RWPE2 (cell line): ENCODE results near the gene CADM2.

ENCODE experiments used
- ATAC-seq: fragments of 200-7000 bp; cut with Tn5 transposase; 3 replicates; pipeline ENCODE4 v1.9.1; 2021; ENCODE audit warnings: low read depth
- DNase-seq: peaks from one replicate; pipeline ENCODE4 v3.0.0-alpha.2; 2020; ENCODE audit warnings: low spot score
- H3K27ac ChIP-seq: fragments of 450-650 bp; 2 replicates; pipeline ENCODE4 v1.5.1; 2017; ENCODE audit warnings: mild to moderate bottlenecking; ENCODE audit not compliant: poor library complexity, severe bottlenecking
- H3K27me3 ChIP-seq: fragments of 250-450 bp; sonication (Bioruptor Pico); 2 replicates; pipeline ENCODE4 v1.5.1; 2021; ENCODE audit warnings: mild to moderate bottlenecking, moderate library complexity; ENCODE audit not compliant: insufficient read depth, poor library complexity, severe bottlenecking
- H3K36me3 ChIP-seq: fragments of 250-450 bp; sonication (Bioruptor Pico); 2 replicates; pipeline ENCODE4 v1.5.1; 2020; ENCODE audit warnings: low read depth, mild to moderate bottlenecking, moderate library complexity
- H3K4me1 ChIP-seq: fragments of 250-450 bp; sonication (Bioruptor Pico); 2 replicates; pipeline ENCODE4 v1.5.1; 2021; ENCODE audit warnings: mild to moderate bottlenecking, moderate library complexity; ENCODE audit not compliant: insufficient read depth, poor library complexity, severe bottlenecking
- H3K4me3 ChIP-seq: fragments of 250-450 bp; sonication (Bioruptor Pico); 2 replicates; pipeline ENCODE4 v1.5.1; 2021; ENCODE audit warnings: mild to moderate bottlenecking, moderate library complexity; ENCODE audit not compliant: severe bottlenecking
- H3K9me3 ChIP-seq: fragments of 250-450 bp; sonication (Bioruptor Pico); 2 replicates; pipeline ENCODE4 v1.5.1; 2021; ENCODE audit warnings: mild to moderate bottlenecking, moderate library complexity; ENCODE audit not compliant: severe bottlenecking
- TF ChIP-seq, protein P1 (sequence below): fragments of 450-650 bp; IDR thresholded peaks from one replicate; pipeline ENCODE4 v1.5.1; 2017; ENCODE audit warnings: mild to moderate bottlenecking, moderate library complexity; ENCODE audit not compliant: poor library complexity, severe bottlenecking

Gene CADM2

DNA sequence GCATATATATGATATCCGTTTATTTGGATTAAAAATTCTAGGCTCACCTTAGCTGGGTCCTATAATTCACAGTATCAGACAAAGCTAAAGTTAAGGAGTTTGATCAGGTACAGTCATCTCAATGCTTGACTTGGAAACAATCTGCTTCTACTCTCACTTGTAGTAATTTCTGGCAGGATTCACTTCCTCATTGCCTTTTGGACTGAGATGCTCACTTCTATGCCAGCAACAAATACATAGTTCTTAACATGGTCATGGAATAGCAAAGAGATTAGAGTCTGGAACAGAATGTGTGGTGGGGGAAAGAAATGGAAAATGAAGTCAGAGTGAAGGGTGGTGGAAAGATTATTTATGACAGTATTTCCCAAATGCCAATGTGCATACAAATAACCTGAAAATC is 693.6 kb downstream of the CADM2 start:
- DNase-seq (no peak), ATAC-seq (no peak)
- Histone ChIP-seq H3K27ac (no peak overlapping the region), H3K36me3 (no peaks in the 10 kb centered on the region), H3K4me1 (no peaks in the 10 kb centered on the region), H3K4me3 (no peak overlapping the region), H3K27me3 (no peaks in the 10 kb centered on the region), H3K9me3 (no peaks in the 10 kb centered on the region)
- TF ChIP-seq, protein P1, sequence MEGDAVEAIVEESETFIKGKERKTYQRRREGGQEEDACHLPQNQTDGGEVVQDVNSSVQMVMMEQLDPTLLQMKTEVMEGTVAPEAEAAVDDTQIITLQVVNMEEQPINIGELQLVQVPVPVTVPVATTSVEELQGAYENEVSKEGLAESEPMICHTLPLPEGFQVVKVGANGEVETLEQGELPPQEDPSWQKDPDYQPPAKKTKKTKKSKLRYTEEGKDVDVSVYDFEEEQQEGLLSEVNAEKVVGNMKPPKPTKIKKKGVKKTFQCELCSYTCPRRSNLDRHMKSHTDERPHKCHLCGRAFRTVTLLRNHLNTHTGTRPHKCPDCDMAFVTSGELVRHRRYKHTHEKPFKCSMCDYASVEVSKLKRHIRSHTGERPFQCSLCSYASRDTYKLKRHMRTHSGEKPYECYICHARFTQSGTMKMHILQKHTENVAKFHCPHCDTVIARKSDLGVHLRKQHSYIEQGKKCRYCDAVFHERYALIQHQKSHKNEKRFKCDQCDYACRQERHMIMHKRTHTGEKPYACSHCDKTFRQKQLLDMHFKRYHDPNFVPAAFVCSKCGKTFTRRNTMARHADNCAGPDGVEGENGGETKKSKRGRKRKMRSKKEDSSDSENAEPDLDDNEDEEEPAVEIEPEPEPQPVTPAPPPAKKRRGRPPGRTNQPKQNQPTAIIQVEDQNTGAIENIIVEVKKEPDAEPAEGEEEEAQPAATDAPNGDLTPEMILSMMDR, result no peak

GRCh38 chr3:85660451-85660850 is 701.7 kb downstream of the CADM2 start:
- TF ChIP-seq, protein P1, result no peak
- Histone ChIP-seq H3K9me3 (no peaks in the 10 kb centered on the region), H3K4me1 (no peaks in the 10 kb centered on the region), H3K27ac (no peak overlapping the region), H3K4me3 (no peak overlapping the region), H3K36me3 (no peaks in the 10 kb centered on the region), H3K27me3 (no peaks in the 10 kb centered on the region)
- ATAC-seq (no peak), DNase-seq (no peak)

DNA sequence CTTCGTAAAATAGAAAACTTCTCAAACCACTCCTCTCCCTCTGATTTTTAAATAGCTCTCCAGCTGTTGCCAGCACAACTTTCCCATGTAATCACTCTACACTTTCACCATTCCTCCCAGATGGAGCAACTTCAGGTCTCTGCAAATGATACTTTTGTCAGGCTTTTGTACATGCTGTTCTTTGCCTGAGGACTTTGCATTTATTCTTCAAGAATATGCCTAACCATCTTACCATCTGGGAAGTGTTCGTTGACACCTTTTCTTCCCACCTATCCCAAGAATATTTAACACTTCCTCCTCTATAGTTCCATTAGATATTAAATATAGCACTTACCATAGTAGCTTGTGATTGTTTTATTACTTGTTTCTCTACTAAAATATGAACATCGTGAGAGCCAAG is 703.7 kb downstream of the CADM2 start:
- H3K27me3 ChIP-seq, result no peaks in the 10 kb centered on the region
- no peak overlapping the region for H3K4me3 ChIP-seq
- no peaks in the 10 kb centered on the region for H3K9me3 ChIP-seq
- ATAC-seq, result no peak
- no peak overlapping the region for H3K27ac ChIP-seq
- TF ChIP-seq, protein P1, result no peak
- H3K4me1 ChIP-seq, result no peaks in the 10 kb centered on the region
- H3K36me3 ChIP-seq, result no peaks in the 10 kb centered on the region
- DNase-seq, result no peak

- TF ChIP-seq, protein P1, result no peak
- Histone ChIP-seq H3K4me3 (no peak overlapping the region), H3K27ac (no peak overlapping the region), H3K36me3 (no peaks in the 10 kb centered on the region), H3K9me3 (no peaks in the 10 kb centered on the region), H3K4me1 (no peaks in the 10 kb centered on the region), H3K27me3 (no peaks in the 10 kb centered on the region)
- DNase-seq (no peak), ATAC-seq (no peak)
Observed at GRCh38 chr3:85667744-85668143, 709.0 kb downstream of the CADM2 start.

DNA sequence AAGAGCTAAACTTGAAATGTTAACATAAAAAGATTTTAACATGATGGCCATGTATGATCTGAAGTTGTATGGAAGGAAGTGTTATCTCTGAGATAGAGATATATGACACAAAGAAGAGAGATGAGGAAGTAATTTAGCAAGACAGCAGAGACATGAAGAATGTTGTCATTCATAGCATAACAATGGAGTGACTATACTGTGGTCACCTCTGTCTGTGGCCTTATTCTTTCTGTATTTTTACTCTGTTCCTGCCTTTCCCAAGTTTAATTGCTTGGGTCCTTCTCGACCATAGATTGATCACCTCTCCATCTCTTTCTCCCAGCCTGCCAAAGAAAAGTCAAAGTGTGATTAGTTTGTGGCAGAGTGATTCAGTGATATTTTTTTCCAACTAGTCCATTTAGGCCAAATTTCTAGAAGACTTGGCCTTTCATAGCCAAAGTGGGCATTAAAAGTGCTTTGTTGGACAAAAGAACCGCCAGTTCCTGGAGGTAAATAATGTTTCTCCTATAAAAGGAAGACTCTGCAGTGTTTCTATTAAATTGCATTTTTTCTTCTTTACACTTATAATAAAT is 711.9 kb downstream of the CADM2 start:
- Histone ChIP-seq H3K4me3 (no peak overlapping the region), H3K36me3 (no peaks in the 10 kb centered on the region), H3K27me3 (no peaks in the 10 kb centered on the region), H3K4me1 (no peaks in the 10 kb centered on the region), H3K27ac (no peak overlapping the region), H3K9me3 (no peaks in the 10 kb centered on the region)
- TF ChIP-seq, protein P1, result no peak
- no peak for DNase-seq
- ATAC-seq, result no peak; the same call in 2 of the 3 replicates
